Activated CD4-positive, alpha-beta T cell treated with anti-CD3 and anti-CD28 coated beads, Interleukin-2, amount 50 U/mL, for 16 hours (primary cell): ENCODE data around the gene DOCK1.

Experiments
- DNase-seq: peaks from one replicate; pipeline ENCODE4 v3.0.0-alpha.2; 2020

Gene DOCK1

DNA sequence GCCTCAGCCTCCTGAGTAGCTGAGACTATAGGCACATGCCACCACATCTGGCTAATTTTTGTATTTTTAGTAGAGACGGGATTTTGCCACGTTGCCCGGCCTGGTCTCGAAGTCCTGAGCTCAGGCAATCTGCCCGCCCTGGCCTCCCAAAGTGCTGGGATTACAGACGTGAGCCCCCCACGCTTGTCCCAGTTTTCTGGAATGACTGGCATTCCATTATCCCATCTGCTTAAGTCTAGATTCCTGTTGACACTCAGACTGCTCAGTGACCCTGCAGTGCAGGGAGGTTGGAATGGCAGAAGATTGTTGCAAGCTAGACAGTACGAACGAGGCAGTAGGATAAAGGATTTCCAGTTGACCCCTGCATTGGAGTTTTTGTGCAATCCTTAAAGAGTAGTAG is 508.8 kb downstream of the DOCK1 start:
- no peak for DNase-seq

DNA sequence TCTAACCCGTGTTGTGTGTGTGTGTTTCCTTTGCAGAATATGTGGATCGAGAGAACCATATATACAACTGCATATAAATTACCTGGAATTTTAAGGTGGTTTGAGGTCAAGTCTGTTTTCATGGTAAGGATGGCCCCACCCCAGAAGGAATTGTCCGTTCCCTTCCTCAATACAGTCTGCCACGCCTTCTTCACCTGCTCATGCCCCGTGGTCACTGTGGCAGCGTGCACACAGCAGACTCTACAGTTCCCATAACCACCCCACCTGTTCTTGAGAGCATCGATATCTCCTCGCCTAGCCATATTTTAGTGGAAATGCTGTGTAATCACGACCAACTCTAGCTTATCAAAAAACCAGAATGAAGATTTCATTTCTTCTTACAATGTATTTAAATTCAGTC is 509.9 kb downstream of the DOCK1 start:
- DNase-seq = no peak

DNA sequence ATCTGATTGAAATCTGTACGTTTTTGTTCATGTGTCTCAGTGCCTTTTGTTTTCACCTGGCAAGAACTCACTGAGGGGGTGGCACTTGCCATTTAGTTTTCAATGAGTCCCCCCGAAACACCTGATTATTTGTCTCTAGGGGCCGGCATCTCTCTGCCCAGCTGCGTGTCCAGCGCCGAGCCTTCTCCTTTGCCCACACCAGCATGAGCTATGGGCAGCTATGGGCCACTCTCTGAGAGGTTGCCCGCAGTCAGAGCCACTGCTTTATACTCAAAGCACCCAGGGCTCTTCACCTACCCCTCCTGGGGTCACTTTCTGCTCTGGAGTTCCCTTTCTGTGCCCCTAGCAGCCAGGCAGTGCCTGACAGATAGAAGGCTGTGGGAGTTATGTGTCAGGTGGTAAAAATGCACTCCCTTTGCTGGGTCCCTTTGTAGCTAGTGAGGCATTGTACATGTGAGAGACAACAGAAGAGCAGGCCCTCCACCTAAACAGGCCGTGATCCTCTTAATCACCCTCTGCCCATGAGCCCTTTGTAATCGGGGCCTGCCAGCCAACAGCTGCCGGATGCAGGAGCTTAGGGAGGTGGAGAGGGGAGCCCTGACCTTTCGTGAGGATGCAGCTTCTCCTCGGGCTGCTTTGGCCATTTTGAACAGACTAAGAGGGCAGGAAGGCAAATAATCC is 510.8 kb downstream of the DOCK1 start:
- no peak for DNase-seq

DNA sequence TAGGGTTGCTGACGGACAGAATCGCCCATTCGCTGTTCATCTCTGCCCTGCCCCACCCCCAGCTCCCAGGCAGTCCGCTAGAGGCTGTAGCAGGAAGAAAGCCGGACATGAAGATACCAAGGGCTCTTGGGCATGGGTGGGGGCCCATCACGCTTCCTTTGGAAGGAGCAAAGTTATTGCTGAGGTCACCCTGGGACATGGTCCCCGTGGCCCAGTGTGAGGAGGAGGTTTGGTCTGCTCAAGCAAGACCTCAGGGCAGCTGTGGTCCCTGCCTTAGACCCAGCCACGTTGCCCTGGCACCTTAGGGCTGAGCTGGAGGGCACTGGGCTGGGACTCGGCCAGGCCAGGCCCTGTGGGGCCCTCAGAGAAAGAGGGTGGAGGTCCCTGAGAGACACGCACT is 511.8 kb downstream of the DOCK1 start:
- DNase-seq = no peak

DNA sequence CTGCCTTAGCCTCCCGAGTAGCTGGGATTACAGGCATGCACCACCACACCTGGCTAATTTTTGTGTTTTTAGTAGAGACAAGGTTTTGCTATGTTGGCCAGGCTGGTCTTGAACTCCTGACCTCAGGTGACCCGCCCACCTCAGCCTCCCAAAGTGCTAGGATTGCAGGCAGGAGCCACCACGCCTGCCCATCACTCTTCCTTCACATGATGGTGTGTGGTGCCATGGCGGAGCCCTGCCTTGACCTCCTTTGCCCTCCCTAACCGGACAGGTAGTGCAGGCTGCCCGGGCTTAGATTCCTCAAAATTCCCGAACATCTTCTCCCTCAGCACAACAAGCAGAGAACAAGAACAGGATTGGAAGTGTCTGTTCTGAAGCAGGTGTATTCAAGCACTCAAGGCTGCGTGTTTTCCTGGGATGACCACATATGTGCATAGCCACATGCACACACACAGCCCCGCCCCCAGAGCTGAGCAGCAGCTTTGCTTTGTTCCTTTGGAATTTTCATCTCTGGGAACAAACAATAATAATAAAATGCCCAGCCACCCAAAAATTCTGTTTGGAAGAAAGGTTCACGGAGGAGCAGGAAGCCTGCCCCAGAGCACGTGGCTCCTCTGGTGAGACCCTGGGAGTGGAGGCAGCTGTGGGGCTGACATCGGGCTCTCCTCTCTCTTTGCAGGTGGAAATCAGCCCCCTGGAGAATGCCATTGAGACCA is 512.6 kb downstream of the DOCK1 start:
- DNase-seq = no peak

DNA sequence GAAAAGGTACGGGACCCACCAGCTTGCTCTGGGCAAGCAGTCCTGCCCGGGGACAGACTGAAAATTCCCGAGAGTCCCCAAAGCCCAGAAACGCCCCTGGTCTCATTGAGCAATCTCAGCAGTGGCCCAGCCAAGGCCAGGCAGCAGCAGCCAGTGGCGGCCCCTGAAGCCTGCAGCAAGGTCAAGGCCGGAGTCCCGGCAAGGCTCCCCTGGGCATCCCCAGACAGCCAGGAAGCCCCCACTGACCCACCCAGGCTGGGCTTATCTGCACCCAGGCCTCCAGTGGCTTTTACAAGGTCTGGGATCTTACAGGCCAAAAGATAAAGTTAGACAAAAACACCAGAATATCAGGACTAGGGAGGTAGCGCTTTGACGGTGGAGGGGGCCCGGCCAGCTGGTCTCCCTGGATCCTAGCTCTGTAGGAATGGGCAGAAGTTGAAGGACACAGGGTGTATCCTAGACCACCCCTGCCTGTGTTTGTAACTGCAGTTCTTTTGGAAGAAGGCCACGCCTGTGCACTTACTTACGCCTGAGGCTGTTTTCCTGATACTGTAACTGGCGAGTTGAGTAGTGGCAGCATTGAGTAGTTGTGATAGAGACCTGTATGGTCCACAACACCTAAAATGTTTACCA is 513.4 kb downstream of the DOCK1 start:
- DNase-seq = no peak

DNA sequence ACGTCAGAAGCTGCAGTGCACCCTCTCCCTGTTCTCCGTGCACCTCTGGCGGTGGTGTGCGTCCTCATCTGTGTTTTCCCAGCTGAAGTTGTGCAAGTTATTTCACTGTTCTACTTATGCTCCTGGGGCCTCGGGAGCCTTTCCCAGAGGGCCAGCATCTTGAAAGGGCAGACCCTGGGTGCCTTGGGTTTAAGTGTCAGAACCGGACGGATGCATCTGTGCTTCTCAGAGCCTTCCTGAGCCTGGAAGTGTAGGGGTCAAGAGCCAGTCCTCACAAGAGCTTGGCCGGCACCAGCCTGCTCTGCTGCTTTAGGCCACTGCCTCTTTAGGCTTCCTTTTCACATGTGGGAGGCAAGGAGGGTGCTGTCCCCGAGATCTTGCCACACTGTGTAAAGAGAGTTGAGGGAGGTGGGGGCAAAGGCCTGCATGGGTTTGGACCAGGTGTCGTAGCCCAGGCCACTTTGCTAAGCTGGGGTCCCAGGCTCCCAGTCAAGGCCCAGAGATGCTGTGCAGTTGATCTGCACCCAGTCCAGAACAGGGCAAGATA is 515.0 kb downstream of the DOCK1 start:
- DNase-seq = no peak

DNA sequence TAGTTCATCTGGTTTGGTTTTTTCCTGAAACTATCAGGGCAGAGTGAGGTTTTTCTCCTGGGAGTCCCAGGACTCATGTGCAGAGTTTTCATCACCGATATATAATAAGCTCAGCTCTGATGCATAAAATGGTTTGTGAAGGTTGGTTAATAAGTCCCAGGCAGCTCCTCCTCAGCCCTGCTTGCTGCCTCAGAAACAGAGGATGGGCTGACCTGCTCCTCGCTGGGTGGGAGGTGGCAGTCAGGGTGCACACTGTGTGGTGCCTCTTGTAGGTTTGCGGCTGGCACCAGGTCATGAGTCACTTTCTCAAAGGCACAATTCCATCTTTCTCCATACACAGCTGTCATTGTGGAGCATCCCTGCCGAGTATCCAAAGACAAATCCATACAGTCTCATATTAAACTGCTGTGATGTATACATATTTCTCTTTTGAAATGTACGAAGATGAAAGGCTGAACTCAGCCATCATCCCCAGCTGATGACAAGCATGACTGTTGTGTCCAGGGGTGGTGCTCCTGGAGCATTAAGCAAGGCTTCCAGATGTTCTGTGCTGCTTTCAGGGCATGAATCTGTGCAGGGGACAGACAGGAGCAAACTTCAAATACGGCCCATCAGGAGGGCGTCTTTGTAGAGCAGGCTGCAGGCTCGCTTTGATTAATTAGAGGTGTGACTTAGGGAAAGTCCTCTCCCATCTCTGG is 518.1 kb downstream of the DOCK1 start:
- no peak for DNase-seq

DNA sequence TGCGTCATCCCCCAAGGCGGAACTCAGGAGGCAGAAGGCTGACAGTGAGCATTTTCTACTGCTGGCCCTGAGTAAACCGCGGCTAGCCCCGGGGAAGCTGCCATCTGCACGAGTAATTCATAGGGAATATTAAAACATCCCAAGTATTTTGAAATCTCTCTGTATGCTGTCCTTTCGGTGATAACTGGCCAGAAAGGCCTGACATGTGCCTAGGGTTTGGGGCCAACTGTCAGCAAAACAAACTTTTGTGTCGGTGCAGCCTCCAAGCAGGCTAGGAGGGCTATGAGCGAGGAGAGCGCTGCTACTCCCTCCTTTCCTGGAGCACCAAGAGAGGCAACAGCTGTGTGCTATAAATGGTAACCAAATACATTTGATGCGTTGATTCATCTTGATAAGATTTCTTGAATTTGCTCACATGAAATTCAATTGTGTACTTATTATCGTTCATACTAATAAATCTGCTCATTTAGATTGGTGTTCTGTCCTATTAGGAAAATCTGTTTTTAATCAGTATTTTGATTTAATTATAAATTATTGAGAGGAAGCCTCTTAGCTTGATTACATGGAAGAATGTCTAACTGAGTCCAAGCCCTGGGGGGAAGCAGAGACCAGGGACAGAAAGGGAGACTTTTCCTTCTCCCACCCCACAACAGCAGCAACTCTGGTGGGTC is 519.5 kb downstream of the DOCK1 start:
- DNase-seq = no peak

DNA sequence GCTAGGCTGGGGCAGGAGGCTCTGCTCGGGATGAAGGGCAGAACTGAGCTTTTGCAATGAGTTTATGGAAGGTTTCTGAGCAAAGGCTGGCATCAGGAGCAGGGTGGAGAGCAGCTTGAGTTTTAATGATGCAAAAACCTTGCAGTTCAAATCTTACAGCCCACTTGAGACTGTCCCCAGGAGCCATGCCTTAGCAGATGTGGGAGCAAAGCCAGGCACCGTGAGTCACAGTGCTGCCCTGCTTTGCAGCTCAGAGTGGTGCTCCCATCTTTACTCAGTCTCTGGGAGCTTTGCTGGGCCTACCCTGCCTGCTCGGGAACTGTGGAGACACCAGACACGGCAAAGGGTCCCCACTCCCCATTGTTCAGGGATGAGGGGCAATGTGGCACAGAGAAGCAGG is 521.5 kb downstream of the DOCK1 start:
- DNase-seq = no peak

DNA sequence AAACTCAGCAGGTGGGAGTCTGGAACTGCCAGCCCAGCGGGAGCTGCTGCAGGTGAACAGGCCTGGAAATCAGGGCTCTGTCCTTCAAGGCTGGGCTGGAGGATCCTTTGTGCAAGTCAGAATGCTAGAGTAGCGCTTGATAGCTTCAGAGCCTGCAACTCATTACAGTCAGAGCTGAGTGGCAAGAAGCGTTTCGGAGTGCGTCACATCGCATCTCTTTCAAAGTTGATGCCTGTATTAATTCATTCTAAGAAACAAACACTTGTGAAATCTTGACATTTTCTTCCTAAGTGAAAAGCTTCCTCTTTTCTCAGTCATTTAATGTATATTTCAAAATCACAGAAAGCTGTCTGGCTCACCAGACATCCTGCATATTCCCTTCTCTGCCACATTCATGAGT is 522.7 kb downstream of the DOCK1 start:
- DNase-seq = no peak

DNA sequence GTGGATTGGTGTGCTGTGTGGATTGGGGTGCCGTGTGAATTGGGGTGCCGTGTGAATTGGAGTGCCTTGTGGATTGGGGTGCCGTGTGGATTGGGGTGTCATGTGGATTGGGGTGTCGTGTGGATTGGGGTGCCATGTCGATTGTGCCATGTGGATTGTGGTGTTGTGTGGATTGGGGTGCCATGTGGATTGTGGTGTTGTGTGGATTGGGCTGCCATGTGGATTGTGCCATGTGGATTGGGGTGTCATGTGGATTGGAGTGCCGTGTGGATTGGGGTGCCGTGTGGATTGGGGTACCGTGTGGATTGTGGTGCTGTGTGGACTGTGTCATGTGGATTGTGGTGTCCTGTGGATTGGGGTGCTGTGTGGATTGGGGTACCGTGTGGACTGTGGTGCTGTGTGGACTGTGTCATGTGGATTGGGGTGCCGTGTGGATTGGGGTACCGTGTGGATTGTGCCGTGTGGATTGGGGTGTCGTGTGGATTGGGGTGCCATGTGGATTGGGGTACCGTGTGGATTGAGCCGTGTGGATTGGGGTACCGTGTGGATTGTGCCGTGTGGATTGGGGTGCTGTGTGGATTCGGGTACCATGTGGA is 523.3 kb downstream of the DOCK1 start:
- DNase-seq = no peak

DNA sequence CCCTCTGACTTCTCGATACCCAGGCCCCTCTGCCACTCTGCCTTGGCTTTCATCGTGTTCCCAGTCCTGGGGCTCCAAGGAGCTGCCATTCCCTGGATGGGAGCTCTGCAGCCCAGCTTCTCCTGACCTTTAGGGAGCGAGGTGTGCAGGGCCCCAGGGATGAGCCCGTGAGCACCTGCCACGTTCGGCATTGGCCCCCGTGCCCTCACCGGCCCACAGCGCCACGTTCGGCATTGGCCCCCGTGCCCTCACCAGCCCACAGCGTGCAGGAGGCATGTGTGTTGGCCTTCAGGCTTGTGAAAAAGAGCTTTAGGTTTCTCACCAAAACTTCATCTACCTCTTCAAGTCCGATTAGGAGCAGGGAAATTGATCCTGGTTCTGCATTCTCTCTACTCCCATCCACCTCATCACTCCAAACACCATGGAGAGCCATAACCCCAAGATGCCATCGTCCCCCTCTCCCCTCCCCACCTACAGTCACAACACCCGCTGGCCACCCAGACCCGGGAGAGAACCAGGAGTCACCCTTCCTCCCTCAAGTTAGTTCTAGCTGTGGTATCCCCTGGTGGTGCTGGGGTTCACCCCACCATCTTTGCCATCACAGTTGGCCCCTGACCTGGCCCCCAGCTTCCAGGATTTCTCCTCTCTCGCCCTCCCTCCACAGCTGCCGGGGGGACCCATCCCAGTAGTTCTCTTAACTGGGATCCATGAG is 524.5 kb downstream of the DOCK1 start:
- no peak for DNase-seq

DNA sequence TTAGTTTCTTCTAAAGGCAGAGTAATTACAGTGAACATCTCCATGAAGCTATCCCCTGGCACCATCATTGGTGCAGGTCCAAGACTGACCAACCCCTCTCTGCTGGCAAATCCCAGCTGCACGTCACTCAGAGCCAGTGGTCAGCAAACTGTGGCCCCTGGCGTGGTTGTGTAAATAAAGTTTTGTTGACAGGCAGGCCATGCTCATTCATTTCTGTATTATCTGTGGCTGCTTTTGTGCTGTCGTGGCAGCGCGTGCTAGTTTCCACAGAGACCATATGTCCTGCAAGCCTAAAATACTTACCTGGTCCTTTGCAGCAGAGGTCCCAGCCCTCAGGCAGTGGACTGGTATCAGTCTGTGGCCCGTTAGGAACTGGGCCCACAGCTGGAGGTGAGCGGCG is 526.3 kb downstream of the DOCK1 start:
- DNase-seq = no peak

DNA sequence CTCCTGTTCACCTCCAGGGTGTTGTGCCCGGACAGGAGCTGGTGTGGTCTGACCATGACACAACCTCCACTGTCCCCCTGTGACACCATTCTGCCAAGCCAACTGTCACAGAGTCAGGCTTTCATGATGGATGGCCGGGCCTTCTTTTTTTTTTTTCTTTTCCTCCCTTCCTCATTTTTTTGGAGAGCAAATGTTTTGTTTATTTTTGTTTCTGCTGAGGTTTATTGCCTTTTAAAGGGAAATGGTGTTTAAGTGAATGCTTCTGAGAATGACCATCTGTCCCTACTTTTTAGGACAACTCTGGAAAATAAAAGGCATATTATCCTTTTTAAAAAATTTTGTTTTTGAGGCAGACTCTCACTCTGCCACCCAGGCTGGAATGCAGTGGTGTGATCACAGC is 528.8 kb downstream of the DOCK1 start:
- DNase-seq = no peak

DNA sequence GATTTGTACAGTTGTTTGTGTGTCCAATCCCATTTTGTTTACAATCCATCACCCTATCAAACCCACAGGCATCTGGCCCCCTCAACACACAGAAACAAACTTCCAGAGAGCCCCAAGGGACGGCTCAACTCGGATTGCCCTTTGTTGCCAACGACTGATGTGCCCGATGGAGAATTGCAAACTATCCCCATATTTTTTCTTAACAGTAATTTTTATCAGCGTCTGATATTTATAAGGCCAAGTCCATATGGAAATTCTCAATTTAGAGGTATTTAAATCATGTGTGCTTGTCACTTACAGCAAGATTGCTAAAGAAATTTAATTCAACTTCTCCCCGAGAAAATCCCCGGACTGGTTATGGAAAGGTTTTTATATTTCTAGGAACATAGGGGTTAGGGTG is 530.0 kb downstream of the DOCK1 start:
- no peak for DNase-seq

DNA sequence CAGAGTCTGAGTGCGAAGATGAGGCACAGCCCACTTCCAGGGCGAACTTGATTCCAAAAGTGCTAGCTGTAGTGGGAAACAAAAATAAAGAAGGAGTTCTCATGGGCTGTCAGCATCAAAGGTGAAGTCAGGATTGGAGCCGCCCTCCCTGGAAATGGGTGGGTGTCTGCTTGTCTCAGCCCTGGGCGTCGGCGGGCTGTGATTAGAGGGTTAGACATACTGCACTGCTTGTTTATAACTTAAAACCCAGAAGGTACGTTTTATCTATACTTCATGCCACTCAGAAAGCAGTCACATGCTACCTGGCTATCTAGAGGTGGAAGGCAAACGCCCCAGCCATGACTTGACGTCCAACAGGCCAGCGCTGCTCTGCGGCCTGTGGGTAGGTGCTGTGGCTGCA is 535.1 kb downstream of the DOCK1 start:
- DNase-seq = no peak

DNA sequence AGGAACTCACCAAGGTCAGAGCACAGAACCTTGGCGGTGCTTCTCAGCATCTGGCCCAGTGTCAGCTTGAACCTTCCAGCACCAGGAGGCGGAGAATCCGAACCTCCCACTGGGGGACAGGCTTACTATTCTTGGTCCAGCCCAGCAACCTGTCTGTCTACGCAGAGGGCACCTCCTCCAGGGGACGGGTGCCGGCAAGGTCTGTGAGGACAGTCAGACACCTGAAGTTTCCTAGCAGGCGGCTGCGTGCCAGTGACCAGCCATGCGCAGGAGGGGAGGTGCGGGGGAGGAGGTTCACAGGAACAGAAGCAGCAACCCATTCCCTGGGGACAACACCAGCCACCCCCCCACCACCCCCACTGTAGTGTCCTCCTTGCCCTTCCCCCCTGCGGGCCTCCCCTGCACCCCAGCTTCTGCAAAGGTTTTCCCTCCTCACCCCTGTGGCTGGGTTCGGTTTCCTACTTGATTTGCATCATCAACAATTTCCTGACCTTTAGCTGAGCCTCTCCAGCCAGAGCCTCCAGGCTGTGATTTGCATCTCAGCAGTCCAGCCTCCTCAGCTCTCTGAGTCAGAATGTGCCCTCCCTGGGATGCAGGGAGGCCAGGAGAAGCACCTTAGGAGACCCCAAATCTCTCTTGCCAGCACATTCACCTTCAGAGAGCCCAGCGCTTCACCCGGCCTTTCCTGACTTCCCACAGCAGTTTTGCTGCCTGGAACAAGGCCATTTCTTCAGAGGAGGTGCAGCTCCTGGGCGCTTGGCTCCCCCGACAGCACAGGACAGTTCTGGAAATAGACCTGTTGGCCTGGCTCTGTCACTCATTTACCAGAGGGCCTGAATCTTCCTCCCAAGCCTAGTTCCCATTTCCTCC is 536.4 kb downstream of the DOCK1 start:
- no peak for DNase-seq

DNA sequence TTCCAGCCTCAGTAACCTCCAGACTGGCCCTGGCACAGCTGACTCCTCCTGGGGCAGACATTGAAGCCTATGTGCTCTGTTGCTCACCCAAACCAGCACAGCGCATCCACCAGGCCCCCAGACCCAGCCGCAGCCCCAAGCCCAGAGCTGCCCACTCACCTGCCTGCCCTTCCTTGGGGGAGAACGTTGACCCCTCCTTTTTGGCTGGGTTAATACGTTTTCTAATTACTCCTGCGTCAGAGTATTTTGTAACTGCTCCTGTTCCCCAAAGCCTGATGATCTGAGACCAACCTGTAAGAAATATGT is 536.9 kb downstream of the DOCK1 start:
- no peak for DNase-seq

DNA sequence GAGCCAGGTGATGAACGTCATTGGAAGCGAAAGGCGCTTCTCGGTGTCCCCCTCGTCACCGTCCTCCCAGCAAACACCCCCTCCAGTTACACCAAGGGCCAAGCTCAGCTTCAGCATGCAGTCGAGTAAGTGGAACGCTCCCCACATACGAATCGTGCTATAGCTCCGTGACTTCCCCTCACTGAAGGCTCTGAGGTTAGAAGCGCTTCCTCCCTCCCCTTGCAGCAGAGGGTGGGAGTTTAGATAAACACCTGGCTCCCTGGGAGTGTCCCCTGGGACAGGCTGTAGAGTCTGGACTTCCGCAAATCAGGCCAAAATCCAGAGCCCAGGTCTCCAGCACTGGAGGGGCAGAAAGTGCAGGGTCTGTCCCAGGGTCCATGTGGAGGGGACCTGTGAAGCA is 538.9 kb downstream of the DOCK1 start:
- no peak for DNase-seq

DNA sequence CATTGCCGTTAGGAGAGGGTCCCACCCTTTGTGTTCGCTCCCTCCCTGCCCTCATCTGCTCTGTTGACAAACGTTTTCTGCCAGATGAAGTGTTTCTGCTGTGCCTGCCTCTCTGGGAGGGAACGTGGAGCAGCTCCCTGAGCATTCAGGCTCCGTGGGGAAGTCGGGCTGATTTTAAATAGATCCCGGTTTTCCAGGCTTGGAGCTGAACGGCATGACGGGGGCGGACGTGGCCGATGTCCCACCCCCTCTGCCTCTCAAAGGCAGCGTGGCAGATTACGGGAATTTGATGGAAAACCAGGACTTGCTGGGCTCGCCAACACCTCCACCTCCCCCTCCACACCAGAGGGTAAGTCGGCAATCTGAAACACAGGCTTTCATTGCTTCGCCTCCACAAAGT is 542.0 kb downstream of the DOCK1 start:
- DNase-seq = no peak
